ENCODE data around the gene TRIM2. TPM values are rescaled to one million over a fixed set of nuclear protein-coding genes. Genes with fewer than 3 reads are reported as not detected.

TRIM2 gene
- total RNA-seq, 1 experiment from 2014 or later = 30.8 TPM

GRCh38 chr4:153222707-153223426 is 18.6 kb downstream of the TRIM2 start:
- Histone ChIP-seq H3K9me3 (replicated peaks) (no peaks in the 10 kb centered on the region), H3K36me3 (peaks cover 2% of the 10 kb centered on the region; the same call in 1 of the 2 replicates), H3K27ac (peak overlapping the region; percentile 64), H3K4me1 (peaks cover 2% of the 10 kb centered on the region; the same call in 1 of the 2 replicates), H3K27me3 (no peaks in the 10 kb centered on the region), H3K4me3 (peak overlapping the region; percentile 73)
- peak; percentile 37 to 56 for DNase-seq

DNA sequence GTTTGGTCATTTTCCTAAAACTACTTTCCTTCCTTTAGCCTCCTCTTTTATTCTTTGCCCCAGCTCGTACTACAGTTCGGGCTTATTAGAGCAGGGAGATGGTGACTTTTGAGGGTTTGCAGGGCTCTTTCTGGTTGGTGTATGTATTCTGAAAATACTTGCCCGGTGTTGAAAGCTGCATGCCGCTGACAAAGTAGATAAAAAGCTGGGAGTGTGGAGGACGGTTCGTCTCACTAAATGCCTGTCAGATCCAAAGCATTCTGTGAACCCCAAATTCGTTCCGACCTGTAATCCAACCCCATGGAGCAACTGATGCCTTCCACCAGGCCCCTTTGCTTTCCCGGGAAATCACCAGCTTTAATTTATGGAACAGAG is 19.2 kb downstream of the TRIM2 start:
- Histone ChIP-seq H3K27ac (peak overlapping the region; percentile 64), H3K4me3 (peak overlapping the region; percentile 73), H3K36me3 (peaks cover 2% of the 10 kb centered on the region; the same call in 1 of the 2 replicates), H3K27me3 (no peaks in the 10 kb centered on the region), H3K4me1 (peaks cover 7% of the 10 kb centered on the region; the same call in 1 of the 2 replicates), H3K9me3 (replicated peaks) (no peaks in the 10 kb centered on the region)
- DNase-seq = peak in 1 of 2 experiments; percentile 34

DNA sequence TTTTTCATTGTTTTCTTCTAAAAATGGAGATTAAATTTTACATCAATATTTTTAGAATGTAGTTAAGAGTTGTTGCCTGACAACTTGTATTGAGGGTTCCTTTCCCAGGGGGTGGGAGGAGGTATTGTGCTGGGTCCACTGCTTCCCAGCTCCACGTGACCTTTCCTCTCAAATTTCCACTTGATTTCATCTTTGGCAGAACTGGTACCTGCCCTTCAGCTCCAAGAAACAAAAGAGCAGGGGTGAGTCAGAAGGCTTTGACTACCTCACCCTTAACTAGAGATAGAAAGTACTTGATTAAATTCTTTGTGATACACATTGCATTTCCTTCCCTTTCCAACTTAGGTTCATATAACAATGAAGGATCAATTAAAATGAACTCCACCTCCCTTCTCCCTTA is 19.7 kb downstream of the TRIM2 start:
- no peaks in the 10 kb centered on the region for H3K9me3 ChIP-seq (replicated peaks)
- H3K4me3 ChIP-seq = peak overlapping the region; percentile 73
- no peaks in the 10 kb centered on the region for H3K27me3 ChIP-seq
- no peak for DNase-seq
- H3K36me3 ChIP-seq = peaks cover 2% of the 10 kb centered on the region; the same call in 1 of the 2 replicates
- H3K4me1 ChIP-seq = peaks cover 11% of the 10 kb centered on the region; the same call in 1 of the 2 replicates
- H3K27ac ChIP-seq = peak overlapping the region; percentile 64; the same call in 1 of the 2 replicates

DNA sequence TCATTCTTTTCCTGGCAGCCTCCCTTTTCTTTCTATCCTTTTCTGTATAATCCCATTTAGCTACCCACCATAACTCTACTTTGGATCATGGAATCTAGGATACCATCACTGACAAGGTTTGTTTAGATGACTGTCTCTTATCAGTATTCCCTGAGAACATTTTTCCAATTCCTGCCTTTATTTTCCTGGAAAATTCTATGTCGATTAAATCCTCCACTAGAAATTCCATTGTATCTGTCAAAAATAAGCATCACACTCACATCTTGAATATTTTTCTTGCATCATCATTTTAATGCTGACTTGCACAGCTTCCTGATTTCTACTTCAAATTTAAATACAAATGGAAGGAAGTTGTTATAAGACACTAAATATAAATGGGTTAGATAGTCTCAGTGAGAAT is 20.2 kb downstream of the TRIM2 start:
- H3K27me3 ChIP-seq = no peaks in the 10 kb centered on the region
- no peaks in the 10 kb centered on the region for H3K9me3 ChIP-seq (replicated peaks)
- H3K27ac ChIP-seq = no peak overlapping the region
- peaks cover 11% of the 10 kb centered on the region; the same call in 1 of the 2 replicates for H3K4me1 ChIP-seq
- H3K36me3 ChIP-seq = peaks cover 2% of the 10 kb centered on the region; the same call in 1 of the 2 replicates
- no peak overlapping the region for H3K4me3 ChIP-seq
- DNase-seq = no peak

DNA sequence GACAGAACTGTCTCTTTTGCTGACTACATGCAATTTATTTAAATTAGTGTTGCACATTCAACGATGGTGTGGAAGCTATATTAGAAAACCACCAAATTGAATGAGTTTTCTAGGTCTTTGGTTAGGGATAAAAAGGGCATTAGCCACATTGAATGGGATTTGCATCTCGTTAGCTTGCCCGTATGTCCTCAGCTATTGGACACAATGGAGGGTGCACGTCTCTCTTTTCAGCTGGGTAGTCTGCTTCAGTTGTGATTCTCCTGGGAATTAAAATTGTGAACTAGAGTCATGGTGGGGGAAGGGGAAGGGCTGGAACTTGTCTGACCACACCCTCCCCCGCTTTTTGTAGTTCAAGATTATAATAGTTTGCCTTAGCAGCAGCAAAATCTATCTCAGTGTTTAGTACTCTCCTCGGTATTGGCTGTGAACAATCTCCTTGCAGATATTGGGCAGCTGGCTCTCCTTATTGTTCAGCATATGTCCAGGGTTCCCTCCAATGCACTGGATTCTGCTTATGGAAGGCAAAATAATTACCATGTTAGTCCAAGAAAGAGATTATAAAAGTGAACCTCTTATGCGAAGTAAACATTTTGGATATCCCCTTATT is 23.3 kb downstream of the TRIM2 start:
- Histone ChIP-seq H3K4me3 (no peak overlapping the region), H3K27me3 (no peaks in the 10 kb centered on the region), H3K27ac (no peak overlapping the region), H3K9me3 (replicated peaks) (no peaks in the 10 kb centered on the region), H3K36me3 (peaks cover 2% of the 10 kb centered on the region; the same call in 1 of the 2 replicates), H3K4me1 (peaks cover 13% of the 10 kb centered on the region)
- DNase-seq = no peak

DNA sequence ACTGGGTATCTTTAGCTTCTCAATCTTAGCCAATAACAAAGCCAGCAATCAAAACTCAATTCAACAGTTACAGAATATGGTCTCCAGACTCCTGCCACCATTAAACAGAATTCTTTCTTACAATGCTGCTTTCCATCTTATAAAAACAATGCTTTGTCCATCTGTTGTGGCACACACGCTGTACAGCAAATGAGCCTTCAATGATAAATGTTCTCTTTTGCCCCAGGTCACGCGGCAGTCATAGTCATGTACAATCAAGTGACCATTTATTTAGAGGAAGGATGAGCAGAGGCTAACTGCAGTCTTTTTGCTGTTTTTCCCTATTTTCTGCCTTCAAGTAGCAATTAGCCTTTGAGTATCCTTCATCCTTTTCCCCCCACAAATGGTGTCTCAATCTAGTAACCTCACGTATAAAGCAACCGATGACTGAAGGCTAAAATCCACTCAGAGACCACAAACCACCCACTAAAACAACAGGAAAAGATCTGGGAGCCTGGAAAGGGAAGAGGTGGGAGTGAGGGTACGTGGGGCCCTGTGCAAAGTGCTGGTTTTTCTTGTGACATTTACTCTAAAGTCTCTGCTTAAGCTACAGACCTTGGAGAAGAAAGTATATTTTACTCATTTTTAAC is 24.4 kb downstream of the TRIM2 start:
- no peak overlapping the region for H3K27ac ChIP-seq
- H3K4me3 ChIP-seq = no peak overlapping the region
- DNase-seq = no peak

GRCh38 chr4:153229545-153229944 is 25.3 kb downstream of the TRIM2 start:
- Histone ChIP-seq H3K27ac (no peak overlapping the region), H3K27me3 (no peaks in the 10 kb centered on the region), H3K4me1 (peaks cover 32% of the 10 kb centered on the region), H3K9me3 (replicated peaks) (no peaks in the 10 kb centered on the region), H3K36me3 (peaks cover 2% of the 10 kb centered on the region; the same call in 1 of the 2 replicates), H3K4me3 (no peak overlapping the region)
- no peak for DNase-seq

More for the DNA sequence above, 24.4 kb downstream of the TRIM2 start:
- Histone ChIP-seq H3K27me3 (no peaks in the 10 kb centered on the region), H3K9me3 (replicated peaks) (no peaks in the 10 kb centered on the region), H3K36me3 (peaks cover 2% of the 10 kb centered on the region; the same call in 1 of the 2 replicates), H3K4me1 (peaks cover 23% of the 10 kb centered on the region)

DNA sequence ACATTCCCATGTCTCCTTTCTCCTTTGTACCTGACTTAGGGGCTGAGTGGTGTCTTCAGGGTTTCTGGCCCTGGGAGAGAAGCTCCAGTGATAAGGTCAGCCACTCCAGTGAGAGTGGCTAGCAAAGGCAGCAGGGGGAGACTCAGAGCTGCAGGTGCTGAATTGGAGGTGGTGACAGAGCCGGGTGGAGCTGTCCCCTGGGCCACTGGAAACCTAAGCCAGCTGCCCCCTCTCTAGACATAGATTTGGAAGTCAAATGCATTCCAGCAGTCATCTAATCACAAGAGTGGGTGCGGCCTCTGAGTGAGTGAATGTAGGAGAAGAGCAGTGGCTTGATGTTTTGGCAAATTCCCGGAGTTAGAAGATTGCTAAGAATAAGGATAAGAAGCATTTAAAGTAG is 28.5 kb downstream of the TRIM2 start:
- DNase-seq = peak; percentile 40 to 55
- no peaks in the 10 kb centered on the region for H3K9me3 ChIP-seq (replicated peaks)
- no peaks in the 10 kb centered on the region for H3K36me3 ChIP-seq
- H3K27ac ChIP-seq = peak overlapping the region; percentile 56
- peaks cover 38% of the 10 kb centered on the region for H3K4me1 ChIP-seq
- no peak overlapping the region for H3K4me3 ChIP-seq
- no peaks in the 10 kb centered on the region for H3K27me3 ChIP-seq

GRCh38 chr4:153233761-153234371 is 29.6 kb downstream of the TRIM2 start:
- H3K36me3 ChIP-seq = peaks cover 8% of the 10 kb centered on the region
- no peak overlapping the region for H3K4me3 ChIP-seq
- H3K4me1 ChIP-seq = peaks cover 28% of the 10 kb centered on the region
- H3K27me3 ChIP-seq = no peaks in the 10 kb centered on the region
- H3K9me3 ChIP-seq (replicated peaks) = no peaks in the 10 kb centered on the region
- peak; percentile 25 to 74 for DNase-seq
- peak overlapping the region; percentile 56 for H3K27ac ChIP-seq

DNA sequence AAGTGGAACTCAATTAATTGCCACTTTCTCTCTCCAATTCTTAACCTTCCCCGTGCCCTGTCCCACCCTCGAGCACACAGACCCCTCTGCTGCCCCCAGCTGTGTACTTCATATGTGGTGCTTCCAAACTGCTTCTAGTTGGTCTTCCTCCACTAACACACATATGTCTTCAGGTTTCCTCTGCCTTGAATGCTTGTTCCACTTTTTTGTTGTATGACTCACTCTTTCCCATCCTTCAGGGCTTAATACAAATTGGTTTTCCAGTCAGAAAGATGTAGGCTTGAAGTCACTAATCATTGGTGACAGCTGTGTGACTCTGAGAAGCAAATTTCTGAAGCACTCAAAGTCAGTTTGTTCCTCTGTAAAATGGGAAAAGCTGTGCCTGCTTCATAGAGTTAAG is 30.6 kb downstream of the TRIM2 start:
- Histone ChIP-seq H3K27me3 (no peaks in the 10 kb centered on the region), H3K27ac (peak overlapping the region; percentile 56), H3K4me1 (peaks cover 28% of the 10 kb centered on the region), H3K4me3 (no peak overlapping the region), H3K9me3 (replicated peaks) (no peaks in the 10 kb centered on the region), H3K36me3 (peaks cover 8% of the 10 kb centered on the region)
- DNase-seq = peak in 1 of 2 experiments; percentile 29

DNA sequence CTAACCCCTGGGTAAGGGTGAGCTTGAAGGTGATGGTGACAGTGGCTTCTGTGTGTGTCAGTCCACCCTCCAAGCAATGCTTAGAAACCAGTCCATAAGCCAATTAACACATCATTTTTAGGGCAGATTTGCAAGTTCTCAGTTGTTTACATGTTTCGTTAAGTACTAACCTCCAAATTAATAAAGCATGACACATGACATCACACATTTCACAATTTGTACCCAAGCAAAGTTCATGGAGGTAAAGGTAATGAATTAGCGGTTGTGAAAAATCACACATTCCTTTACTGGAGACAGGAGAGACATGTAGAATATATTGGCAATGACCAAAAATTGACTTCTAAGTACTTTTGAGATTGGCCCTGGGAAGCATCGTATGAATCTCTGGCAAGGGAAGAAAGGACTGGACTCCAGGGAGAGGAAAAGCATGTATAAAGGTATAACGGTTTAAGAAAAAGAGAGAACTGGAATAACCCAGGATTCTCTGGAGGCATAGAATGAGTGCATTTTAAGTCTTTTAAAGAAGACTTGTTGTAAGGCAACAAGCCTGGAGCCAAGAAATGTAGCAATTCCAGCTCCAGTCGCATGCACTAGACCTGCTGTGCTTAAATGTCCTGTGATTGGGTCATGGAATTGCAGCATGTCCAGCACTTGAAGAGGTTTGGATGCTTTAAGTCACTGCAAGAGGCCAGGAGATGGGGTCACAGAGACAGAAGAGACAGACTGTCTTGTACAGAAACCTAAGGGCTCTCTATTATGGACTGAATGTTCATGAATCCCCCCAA is 34.1 kb downstream of the TRIM2 start:
- Histone ChIP-seq H3K36me3 (peaks cover 10% of the 10 kb centered on the region), H3K4me1 (peaks cover 39% of the 10 kb centered on the region), H3K9me3 (replicated peaks) (no peaks in the 10 kb centered on the region), H3K27ac (no peak overlapping the region), H3K4me3 (no peak overlapping the region), H3K27me3 (no peaks in the 10 kb centered on the region)
- no peak for DNase-seq

GRCh38 chr4:153239409-153239808 is 35.2 kb downstream of the TRIM2 start:
- Histone ChIP-seq H3K27ac (no peak overlapping the region), H3K9me3 (replicated peaks) (no peaks in the 10 kb centered on the region), H3K27me3 (no peaks in the 10 kb centered on the region), H3K4me3 (no peak overlapping the region), H3K36me3 (peaks cover 10% of the 10 kb centered on the region), H3K4me1 (peaks cover 29% of the 10 kb centered on the region)
- DNase-seq = no peak

DNA sequence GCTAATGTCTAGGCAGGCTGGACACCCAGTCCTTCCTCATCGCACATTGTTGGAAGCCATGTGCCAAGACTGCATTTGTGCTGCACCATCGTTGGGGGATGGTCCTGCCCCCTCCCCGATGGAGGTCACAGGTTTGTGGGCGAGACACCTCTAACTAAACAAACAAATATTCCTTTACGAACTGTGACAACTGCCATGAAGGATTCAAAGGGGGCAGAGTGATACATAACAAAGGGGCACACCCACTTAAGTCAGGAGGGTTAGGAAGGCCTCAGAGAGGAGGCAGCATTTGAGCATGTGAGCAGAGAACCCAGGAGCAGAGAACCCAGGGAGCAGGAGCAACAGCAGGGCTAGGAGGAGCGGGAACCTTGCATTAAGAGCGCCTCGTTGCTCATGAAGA is 37.1 kb downstream of the TRIM2 start:
- Histone ChIP-seq H3K4me1 (peaks cover 20% of the 10 kb centered on the region; the same call in 1 of the 2 replicates), H3K27ac (no peak overlapping the region), H3K36me3 (peaks cover 10% of the 10 kb centered on the region), H3K9me3 (replicated peaks) (no peaks in the 10 kb centered on the region), H3K27me3 (no peaks in the 10 kb centered on the region), H3K4me3 (no peak overlapping the region)
- DNase-seq = no peak
